ENCODE measurements around the gene MXD4.
"Not testable (repeated sequence)": the region's sequence is repeated elsewhere in the genome, so short reads cannot be mapped to it uniquely, and the experiment has no call there.

MXD4 gene

GRCh38 chr4:2221378-2221777, 40.5 kb downstream of the MXD4 start:
- DNase-seq (ENCODE audit: low read depth in 3 of 3), result not testable (repeated sequence)

GRCh38 chr4:2220016-2220630, 41.8 kb downstream of the MXD4 start:
- peak; percentile 56 to 61 (median 60) for DNase-seq (ENCODE audit: low read depth in 3 of 3)

GRCh38 chr4:2219233-2219760, 42.6 kb downstream of the MXD4 start:
- no peak for DNase-seq (ENCODE audit: low read depth in 3 of 3)

- no peak for DNase-seq (ENCODE audit: low read depth in 3 of 3)
These were observed 43.5 kb downstream of the MXD4 start for GRCh38 chr4:2218436-2218835.

DNA sequence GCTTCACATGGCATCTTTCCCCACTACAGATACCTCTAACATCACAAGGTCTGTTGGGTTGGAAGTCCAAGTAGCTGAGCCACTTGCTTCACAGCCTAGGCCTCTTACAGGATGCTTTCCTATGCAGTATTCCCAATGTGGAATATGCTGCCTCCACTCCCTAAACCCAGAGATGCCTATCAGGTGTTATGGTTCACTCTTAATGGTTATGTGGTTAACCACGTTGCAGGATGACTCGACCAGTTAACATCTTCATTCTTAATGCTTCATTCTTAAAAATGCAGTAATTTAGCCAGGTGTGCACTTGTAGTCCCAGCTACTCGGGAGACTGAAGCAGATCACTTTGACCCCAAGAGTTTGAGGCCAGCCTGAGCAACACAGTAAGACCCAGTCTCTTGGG, 44.2 kb downstream of the MXD4 start:
- no peak for DNase-seq (ENCODE audit: low read depth in 3 of 3)

DNA sequence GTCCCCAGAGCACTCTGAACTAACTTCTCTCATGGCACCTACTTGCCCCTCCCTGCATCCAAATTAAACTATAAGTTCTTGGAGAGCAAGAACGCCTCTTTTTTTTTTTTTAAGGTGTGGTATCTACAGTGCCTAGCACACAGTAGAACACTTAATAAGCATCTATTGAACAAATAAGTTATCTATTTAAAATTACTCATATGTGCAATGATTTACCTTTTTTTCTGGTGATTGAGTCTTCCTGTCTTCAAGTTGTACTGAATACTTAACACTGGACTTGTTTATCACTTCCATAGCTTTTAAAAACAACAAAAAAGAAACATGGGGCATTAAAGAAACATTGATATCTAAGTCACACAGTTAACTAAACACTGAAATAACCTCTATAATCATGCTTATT, 49.1 kb downstream of the MXD4 start:
- DNase-seq (ENCODE audit: low read depth in 3 of 3), result no peak

DNA sequence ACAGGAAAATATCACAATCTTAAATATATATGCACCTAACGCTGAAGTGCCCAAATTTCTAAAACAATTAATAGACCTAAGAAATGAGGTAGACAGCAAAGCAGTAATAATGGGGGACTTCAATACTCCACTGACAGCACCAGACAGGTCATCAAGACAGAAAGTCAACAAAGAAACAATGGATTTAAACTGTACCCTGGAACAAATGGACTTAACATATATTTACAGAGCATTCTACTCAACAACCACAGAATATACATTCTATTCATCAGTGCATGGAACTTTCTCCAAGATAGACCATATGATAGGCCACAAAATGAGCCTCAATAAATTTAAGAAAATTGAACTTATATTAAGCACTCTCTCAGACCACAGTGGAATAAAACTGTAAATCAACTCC, 59.1 kb downstream of the MXD4 start:
- not testable (repeated sequence) for DNase-seq (ENCODE audit: low read depth in 3 of 3)

All from stimulated activated CD4-positive, alpha-beta T cell treated with anti-CD3 and anti-CD28 coated beads, TNF-alpha, amount 100 ng/mL, for 4 hours (primary cell).